Endothelial cell of umbilical vein (primary cell): ENCODE data around the gene NF2. TPM values are rescaled to one million over a fixed set of nuclear protein-coding genes. Genes with fewer than 3 reads are reported as not detected.
A peak's percentile ranks its signal among the peaks of the same experiment; 100 is the strongest.

Experiments used
- BruUV-seq: library from RNA; stranded (reverse); fragments of 400-500 nt; replicated peaks from 2 replicates; lab custom pipeline; 2021; lab: Mats Ljungman, UMichigan
- CTCF ChIA-PET: fragments of 300-600, 350-600 bp; sonication (Branson Sonifier 250); formaldehyde crosslinking; loops from one replicate; lab custom pipeline; 2021; ENCODE audit warnings: antibody characterized with exemption, inconsistent platforms; lab: Charles Lee
- POLR2A ChIA-PET: fragments of 300-600, 350-600 bp; sonication (Branson Sonifier 250); formaldehyde crosslinking; loops from one replicate; lab custom pipeline; 2021; ENCODE audit warnings: antibody characterized with exemption, inconsistent platforms; lab: Charles Lee
- DNase-seq: peaks from one replicate; pipeline ENCODE4 v3.0.0-alpha.2; 2011; ENCODE audit warnings: low read depth, low spot score
- FAIRE-seq: peaks from 2 replicates; lab custom pipeline; 2011; peaks lifted over from hg19 to GRCh38; lab: Jason Lieb, UNC
- H2AFZ ChIP-seq: 2 replicates; pipeline ENCODE4 v1.6.0; 2012; ENCODE audit warnings: low read depth, low read length, control low read depth, inconsistent platforms
- H3K27ac ChIP-seq: 2 replicates; pipeline ENCODE4 v1.5.1; 2011; ENCODE audit warnings: low read depth, mild to moderate bottlenecking, control low read depth, low read length, moderate library complexity; ENCODE audit not compliant: insufficient read depth
- H3K27me3 ChIP-seq, 2 experiments: 2 replicates each; pipeline versions ENCODE4 v1.6.0 to v1.6.1; 2011; ENCODE audit warnings: low read length in 2 of 2, mixed read lengths in 1 of 2; ENCODE audit not compliant: control insufficient read depth in 2 of 2, insufficient read depth in 2 of 2
- H3K36me3 ChIP-seq, 2 experiments: 2 replicates in 1 of 2; 3 replicates in 1 of 2; pipeline ENCODE4 v1.5.1; 2011; ENCODE audit warnings: low read length in 2 of 2, mild to moderate bottlenecking in 1 of 2, moderate library complexity in 1 of 2; ENCODE audit not compliant: control insufficient read depth in 2 of 2, insufficient read depth in 2 of 2; ENCODE audit errors: extremely low read depth in 1 of 2
- H3K4me1 ChIP-seq: 3 replicates; pipeline ENCODE4 v1.5.1; 2011; ENCODE audit warnings: mild to moderate bottlenecking, low read length; ENCODE audit not compliant: control insufficient read depth, insufficient read depth; ENCODE audit errors: extremely low read depth
- H3K4me2 ChIP-seq: 2 replicates; pipeline ENCODE4 v1.6.1; 2011; ENCODE audit warnings: low read length, control low read depth, mixed read lengths; ENCODE audit not compliant: insufficient read depth
- H3K4me3 ChIP-seq, 3 experiments: fragments of 200-600 bp in 1 of 3; sonication (generic), shearing (Covaris generic) in 1 of 3; replicated peaks in 1 of 3; 2 replicates each; pipeline ENCODE4 v1.5.1; 2011 to 2016; ENCODE audit warnings: control low read depth in 3 of 3, low read length in 3 of 3, mild to moderate bottlenecking in 2 of 3, inconsistent platforms in 1 of 3, low read depth in 1 of 3, moderate library complexity in 1 of 3; ENCODE audit not compliant: insufficient read depth in 1 of 3
- H3K79me2 ChIP-seq: 2 replicates; pipeline ENCODE4 v1.6.0; 2012; ENCODE audit warnings: low read length, inconsistent platforms; ENCODE audit not compliant: control insufficient read depth, insufficient read depth
- H3K9ac ChIP-seq: replicated peaks from 2 replicates; pipeline ENCODE3; 2011; ENCODE audit warnings: low read length, control low read depth; ENCODE audit not compliant: insufficient read depth; ENCODE audit errors: extremely low read depth
- H3K9me1 ChIP-seq: replicated peaks from 3 replicates; pipeline ENCODE4 v1.6.0; 2011; ENCODE audit warnings: mild to moderate bottlenecking, low read length; ENCODE audit not compliant: control insufficient read depth, insufficient read depth; ENCODE audit errors: extremely low read depth
- H3K9me3 ChIP-seq: replicated peaks from 2 replicates; pipeline ENCODE4 v1.5.1; 2012; ENCODE audit warnings: low read length, inconsistent platforms; ENCODE audit not compliant: control insufficient read depth, insufficient read depth
- H4K20me1 ChIP-seq: replicated peaks from 2 replicates; pipeline ENCODE3; 2011; ENCODE audit warnings: mild to moderate bottlenecking, low read length; ENCODE audit not compliant: control insufficient read depth, insufficient read depth; ENCODE audit errors: extremely low read depth
- EZH2 ChIP-seq: IDR thresholded peaks from 2 replicates; pipeline ENCODE4 v1.6.1; 2012; ENCODE audit warnings: borderline replicate concordance, low read depth, mild to moderate bottlenecking, moderate library complexity, low read length, inconsistent platforms; ENCODE audit not compliant: severe bottlenecking
- FOS ChIP-seq: IDR thresholded peaks from 2 replicates; pipeline ENCODE4 v1.6.1; 2011; ENCODE audit warnings: mild to moderate bottlenecking, low read length, moderate library complexity, borderline replicate concordance; ENCODE audit not compliant: insufficient read depth
- GATA2 ChIP-seq: IDR thresholded peaks from 2 replicates; pipeline ENCODE4 v1.7.0; 2011; ENCODE audit warnings: low read depth, mild to moderate bottlenecking, moderate library complexity, mixed read lengths, low read length; ENCODE audit not compliant: insufficient read length, insufficient read depth
- JUN ChIP-seq: IDR thresholded peaks from 2 replicates; pipeline ENCODE4 v1.6.1; 2011; ENCODE audit warnings: borderline replicate concordance, low read depth; ENCODE audit not compliant: insufficient read length, insufficient read depth
- dilution Hi-C: fragments of 300-500 bp; cut with MboI; formaldehyde crosslinking; loops from one replicate; pipeline ENCODE4 v1.15.0; 2019; ENCODE audit warnings: low sequenced_read_pairs; ENCODE audit not compliant: extremely low pct_ligation_motif_present
- intact Hi-C: fragments of 100-400 bp; cut with micrococcal nuclease; formaldehyde crosslinking; loops from one replicate; pipeline ENCODE4 v1.10.0; 2022
- polyA plus RNA-seq, 4 experiments: library from polyadenylated mRNA; depleted of rRNA in 3 of 4; stranded (reverse) in 3 of 4; unstranded in 1 of 4; fragments of >200 nt; gene quantifications; 2 replicates each; pipeline versions ENCODE4 v1.2.1 to v1.2.3, GENCODE V29; 2011 to 2012; ENCODE audit warnings: missing spikeins in 1 of 4
- total RNA-seq: library from RNA; stranded (reverse); gene quantifications from 2 replicates; pipeline ENCODE4 v1.2.3, GENCODE V29; 2021

Gene NF2
- total and polyA plus RNA-seq, 2 donors (not counting 3 experiments of a cell fraction or from before 2014, with no cell fraction given): 27.8 to 115 TPM

DNA sequence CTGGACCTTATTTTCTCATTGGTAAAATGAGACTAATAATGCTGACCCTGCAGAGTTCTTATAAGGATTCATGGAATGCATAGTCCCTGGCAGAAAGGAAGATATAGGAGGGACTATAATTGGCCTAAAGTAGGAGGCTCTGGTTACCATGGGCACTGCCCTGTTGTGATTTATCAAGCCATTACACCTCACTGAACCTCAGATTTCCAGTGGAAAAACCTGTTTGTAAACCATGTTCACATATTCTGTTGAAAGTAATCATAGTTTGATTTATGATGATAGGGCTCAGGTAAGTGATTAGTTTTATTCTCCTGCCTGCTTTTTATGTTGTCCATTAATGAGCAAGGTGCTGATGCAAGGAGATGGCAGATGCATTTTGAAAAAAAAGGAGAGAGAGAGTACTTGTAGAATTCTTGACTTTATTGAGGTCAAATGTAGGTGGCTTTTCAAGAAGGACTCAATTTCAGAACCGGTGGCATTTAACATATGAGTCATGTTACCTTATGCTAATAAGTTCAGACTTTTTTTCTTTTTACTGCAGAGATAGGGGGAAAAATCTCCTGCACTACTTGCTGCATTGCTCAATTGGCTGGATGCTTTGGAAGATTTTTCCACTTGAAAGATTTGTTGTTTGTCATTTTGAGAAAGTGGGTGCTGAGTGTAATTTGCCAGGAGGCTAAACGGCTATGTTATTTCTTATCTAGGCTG, 14.6 kb downstream of the NF2 start:
- Histone ChIP-seq H3K79me2 (peaks cover 81% of the 10 kb centered on the region), H3K9me3 (no peaks in the 10 kb centered on the region), H4K20me1 (no peaks in the 10 kb centered on the region), H3K9ac (no peak overlapping the region), H3K4me3 (no peak overlapping the region), H2AFZ (no peak overlapping the region), H3K27me3 (no peaks in the 10 kb centered on the region), H3K9me1 (no peaks in the 10 kb centered on the region), H3K27ac (peak overlapping the region; percentile 4), H3K4me1 (peaks cover 38% of the 10 kb centered on the region), H3K4me2 (no peak overlapping the region), H3K36me3 (no peaks in the 10 kb centered on the region)
- BruUV-seq: no TSS peak
- DNase-seq (no peak), FAIRE-seq (peak; percentile 12)
- POLR2A ChIA-PET: no interaction called here
- dilution Hi-C loops: no loop called here
- TF ChIP-seq EZH2 (no peak), FOS (peak; percentile 25), GATA2 (no peak), JUN (peak; percentile 14)
- CTCF ChIA-PET: interaction anchor here (0.8 to 2.8 kb wide), 3 partner anchors 7 to 28 kb away, joined by 3 to 23 read pairs (median 12); no protein-coding TSS in a partner anchor
- intact Hi-C loops: no loop called here
